WTC11 (cell line): Measurements from ENCODE around the gene TIMM13. TPM values are rescaled to one million over a fixed set of nuclear protein-coding genes. Genes with fewer than 3 reads are reported as not detected.

Source experiments
- ATAC-seq: fragments of 200-7000 bp; cut with Tn5 transposase; 2 replicates; pipeline ENCODE4 v1.10.0; 2021; ENCODE audit warnings: mild to moderate bottlenecking, moderate library complexity
- CTCF ChIA-PET: fragments of 300-600 bp; sonication (Branson Sonifier 250); formaldehyde crosslinking; loops from one replicate; lab custom pipeline; 2021; ENCODE audit warnings: antibody characterized with exemption; lab: Charles Lee
- POLR2A ChIA-PET: fragments of 350-600 bp; sonication (Branson Sonifier 250); formaldehyde crosslinking; loops from one replicate; lab custom pipeline; 2021; ENCODE audit warnings: antibody characterized with exemption; lab: Charles Lee
- DNase-seq: peaks from one replicate; pipeline ENCODE4 v3.0.0; 2021; ENCODE audit warnings: low spot score
- H3K27ac Mint-ChIP-seq: 2 replicates; pipeline ENCODE4 v1.8.0; 2021; ENCODE audit warnings: mixed read lengths
- H3K27me3 Mint-ChIP-seq: 2 replicates; pipeline ENCODE4 v1.8.0; 2021; ENCODE audit warnings: low read depth, mild to moderate bottlenecking, moderate library complexity, mixed read lengths
- H3K36me3 Mint-ChIP-seq: 2 replicates; pipeline ENCODE4 v1.8.0; 2021; ENCODE audit warnings: mixed read lengths
- H3K4me1 Mint-ChIP-seq: 2 replicates; pipeline ENCODE4 v1.8.0; 2022; ENCODE audit warnings: mixed read lengths
- H3K4me3 Mint-ChIP-seq: 2 replicates; pipeline ENCODE4 v1.8.0; 2021; ENCODE audit warnings: mild to moderate bottlenecking, moderate library complexity, mixed read lengths
- H3K9me3 Mint-ChIP-seq: 2 replicates; pipeline ENCODE4 v1.8.0; 2021; ENCODE audit warnings: mixed read lengths
- CREM ChIP-seq: sonication (generic); formaldehyde crosslinking; IDR thresholded peaks from 2 replicates; pipeline ENCODE4 v1.8.1; 2022; ENCODE audit warnings: mild to moderate bottlenecking, missing genetic modification reagents, moderate library complexity
- EMX1 ChIP-seq: fragments of 250-450 bp; sonication (Bioruptor Pico); IDR thresholded peaks from 2 replicates; pipeline ENCODE4 v1.8.0; 2021; ENCODE audit warnings: mild to moderate bottlenecking
- FOXJ3 ChIP-seq: sonication (generic); formaldehyde crosslinking; IDR thresholded peaks from 2 replicates; pipeline ENCODE4 v1.9.0; 2021; ENCODE audit warnings: missing genetic modification reagents, mild to moderate bottlenecking, borderline replicate concordance
- FOXK1 ChIP-seq: sonication (generic); formaldehyde crosslinking; IDR thresholded peaks from 2 replicates; pipeline ENCODE4 v1.8.0; 2022; ENCODE audit warnings: mild to moderate bottlenecking, moderate library complexity, missing genetic modification reagents
- FOXP1 ChIP-seq: sonication (generic); formaldehyde crosslinking; IDR thresholded peaks from 2 replicates; pipeline ENCODE4 v1.8.0; 2022; ENCODE audit warnings: missing genetic modification reagents, mild to moderate bottlenecking, moderate library complexity, borderline replicate concordance
- GABPB1 ChIP-seq: sonication (generic); formaldehyde crosslinking; IDR thresholded peaks from 2 replicates; pipeline ENCODE4 v1.8.1; 2023; ENCODE audit warnings: mild to moderate bottlenecking, missing genetic modification reagents
- GTF2I ChIP-seq: fragments of 250-450 bp; sonication (Bioruptor Pico); conservative IDR thresholded peaks from 2 replicates; pipeline ENCODE4 v1.4.0; 2021; ENCODE audit warnings: mild to moderate bottlenecking
- MYBL2 ChIP-seq: sonication (generic); formaldehyde crosslinking; IDR thresholded peaks from 2 replicates; pipeline ENCODE4 v1.8.1; 2023; ENCODE audit warnings: mild to moderate bottlenecking, moderate library complexity, missing genetic modification reagents
- NR1H2 ChIP-seq: sonication (generic); formaldehyde crosslinking; IDR thresholded peaks from 2 replicates; pipeline ENCODE4 v1.9.0; 2021; ENCODE audit warnings: mild to moderate bottlenecking, moderate library complexity, missing genetic modification reagents
- NR3C1 ChIP-seq: sonication (generic); formaldehyde crosslinking; conservative IDR thresholded peaks from 2 replicates; pipeline ENCODE4 v1.8.1; 2023; ENCODE audit warnings: low read depth, mild to moderate bottlenecking, missing genetic modification reagents
- SMAD4 ChIP-seq: sonication (generic); formaldehyde crosslinking; IDR thresholded peaks from 2 replicates; pipeline ENCODE4 v1.8.0; 2022; ENCODE audit warnings: mild to moderate bottlenecking, missing genetic modification reagents
- SP1 ChIP-seq: sonication (generic); formaldehyde crosslinking; conservative IDR thresholded peaks from 2 replicates; pipeline ENCODE4 v1.8.1; 2022; ENCODE audit warnings: missing genetic modification reagents
- TCF7 ChIP-seq: sonication (generic); formaldehyde crosslinking; IDR thresholded peaks from 2 replicates; pipeline ENCODE4 v1.8.0; 2022; ENCODE audit warnings: mild to moderate bottlenecking, low read depth, missing genetic modification reagents, moderate library complexity
- ZNF121 ChIP-seq: sonication (generic); formaldehyde crosslinking; IDR thresholded peaks from 2 replicates; pipeline ENCODE4 v1.8.0; 2023; ENCODE audit warnings: missing genetic modification reagents
- ZNF138 ChIP-seq: sonication (generic); formaldehyde crosslinking; conservative IDR thresholded peaks from 2 replicates; pipeline ENCODE4 v1.8.1; 2022; ENCODE audit warnings: mild to moderate bottlenecking, moderate library complexity, missing genetic modification reagents
- ZNF219 ChIP-seq: sonication (generic); formaldehyde crosslinking; IDR thresholded peaks from 2 replicates; pipeline ENCODE4 v1.8.0; 2023; ENCODE audit warnings: missing genetic modification reagents, mild to moderate bottlenecking, borderline replicate concordance
- ZNF263 ChIP-seq: sonication (generic); formaldehyde crosslinking; IDR thresholded peaks from 2 replicates; pipeline ENCODE4 v1.8.1; 2022; ENCODE audit warnings: low read depth, mild to moderate bottlenecking, moderate library complexity, missing genetic modification reagents
- total RNA-seq: library from RNA; stranded (reverse); gene quantifications from 3 replicates; pipeline ENCODE4 v1.2.3, GENCODE V29; 2021
- TF ChIP-seq, protein P1 (sequence below): fragments of 250-450 bp; sonication (Bioruptor Pico); conservative IDR thresholded peaks from 2 replicates; pipeline ENCODE4 v1.9.0; 2021; ENCODE audit warnings: mild to moderate bottlenecking
- TF ChIP-seq, protein P2 (sequence below): sonication (generic); formaldehyde crosslinking; IDR thresholded peaks from 2 replicates; pipeline ENCODE4 v1.8.1; 2023; ENCODE audit warnings: mild to moderate bottlenecking, moderate library complexity, missing genetic modification reagents
- TF ChIP-seq, protein P3 (sequence below): sonication (generic); formaldehyde crosslinking; IDR thresholded peaks from 2 replicates; pipeline ENCODE4 v1.8.0; 2022; ENCODE audit warnings: missing genetic modification reagents
- TF ChIP-seq, protein P4 (sequence below): sonication (generic); formaldehyde crosslinking; IDR thresholded peaks from 2 replicates; pipeline ENCODE4 v1.8.0; 2022; ENCODE audit warnings: mild to moderate bottlenecking, missing genetic modification reagents
- TF ChIP-seq, protein P5 (sequence below): sonication (generic); formaldehyde crosslinking; IDR thresholded peaks from 2 replicates; pipeline ENCODE4 v1.8.1; 2022; ENCODE audit warnings: low read depth, mild to moderate bottlenecking, moderate library complexity, missing genetic modification reagents, borderline replicate concordance

TIMM13 gene
- total RNA-seq, 1 experiment from 2014 or later, result 342 TPM

DNA sequence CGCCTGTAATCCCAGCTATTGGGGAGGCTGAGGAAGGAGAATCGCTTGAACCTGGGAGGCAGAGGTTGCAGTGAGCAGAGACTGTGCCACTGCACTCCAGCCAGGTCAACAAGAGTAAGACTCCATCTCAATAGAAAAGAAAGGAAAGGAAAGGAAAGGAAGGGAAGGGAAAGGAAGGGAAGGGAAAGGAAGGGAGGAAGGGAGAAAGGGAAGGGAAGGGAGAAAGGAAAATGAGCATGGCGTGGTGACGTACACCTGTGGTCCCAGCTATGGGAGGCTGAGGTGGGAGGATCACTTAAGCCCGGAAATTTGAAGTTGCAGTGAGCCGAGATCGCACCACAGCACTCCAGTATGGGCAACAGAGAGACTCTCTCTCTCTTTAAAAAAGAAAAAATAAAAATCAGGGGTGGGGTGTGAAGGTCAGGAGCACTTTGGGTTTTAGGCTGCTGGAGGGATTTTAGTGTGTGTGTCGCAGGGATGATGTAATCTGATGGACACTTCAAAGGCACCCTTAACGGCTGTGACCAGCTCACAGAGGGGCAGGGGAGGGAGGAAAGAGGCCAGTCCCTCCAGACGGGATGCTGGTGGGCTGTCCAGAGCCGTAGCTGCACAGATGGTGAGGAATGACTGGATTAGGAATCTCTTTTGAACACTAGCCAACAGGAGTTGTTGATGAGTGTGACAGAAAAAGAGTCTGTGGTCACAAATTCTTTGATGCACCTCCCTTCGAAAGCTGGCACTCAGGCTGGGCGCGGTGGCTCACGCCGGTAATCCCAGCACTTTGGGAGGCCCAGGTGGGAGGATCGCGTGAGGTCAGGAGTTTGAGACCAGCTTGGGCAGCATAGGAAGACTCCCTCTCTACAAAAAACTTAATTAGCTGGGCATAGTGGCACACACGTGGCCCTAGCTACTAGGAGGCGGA lies 39.8 kb downstream of the TIMM13 start:
- Mint-ChIP-seq H3K4me3 (no peak overlapping the region), H3K27ac (peak overlapping the region; percentile 65; the same call in 1 of the 2 replicates), H3K36me3 (no peaks in the 10 kb centered on the region), H3K4me1 (peaks cover 3% of the 10 kb centered on the region; the same call in 1 of the 2 replicates)
- no peak for DNase-seq
- TF ChIP-seq GABPB1 (CRISPR knock-in tag), result 0 out of 2 replicates have a peak, but pooled peaks have one; percentile 29
- TF ChIP-seq, protein P1, sequence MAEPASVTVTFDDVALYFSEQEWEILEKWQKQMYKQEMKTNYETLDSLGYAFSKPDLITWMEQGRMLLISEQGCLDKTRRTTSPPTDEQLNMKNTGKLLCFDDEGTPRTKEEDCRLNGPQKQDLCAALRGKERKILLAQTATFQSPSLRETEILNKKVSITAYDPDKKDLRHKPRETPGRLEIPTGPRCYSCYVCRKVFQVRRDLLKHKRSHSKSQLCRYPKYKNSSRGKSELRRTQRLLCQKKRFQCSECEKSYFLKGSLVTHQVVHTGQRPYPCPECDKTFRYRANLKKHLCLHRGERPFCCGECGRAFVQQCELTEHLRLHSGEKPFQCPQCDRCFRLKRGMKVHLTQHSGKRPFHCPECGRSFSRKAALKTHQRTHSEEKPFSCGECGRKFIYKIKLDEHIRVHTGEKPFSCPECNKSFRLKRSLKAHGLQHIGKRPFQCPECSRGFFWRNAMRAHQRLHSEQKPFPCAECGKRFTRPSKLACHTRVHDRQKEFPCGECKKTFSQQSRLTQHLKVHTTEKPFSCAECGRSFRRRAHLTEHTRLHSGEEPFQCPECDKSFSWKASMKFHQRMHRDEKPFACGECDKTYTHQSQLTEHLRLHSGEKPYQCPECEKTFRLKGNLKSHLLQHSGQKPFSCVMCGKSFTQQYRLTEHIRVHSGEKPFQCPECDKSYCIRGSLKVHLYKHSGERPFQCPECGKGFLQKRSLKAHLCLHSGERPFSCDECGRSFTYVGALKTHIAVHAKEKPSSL (CRISPR knock-in tag), result no peak
- TF ChIP-seq, all 79 proteins: peak for 1
- ChIA-PET CTCF (interaction anchor here (1.0 to 1.3 kb wide), 2 partner anchors 20 to 97 kb away, joined by 3 to 4 read pairs; no protein-coding TSS in a partner anchor), POLR2A (interaction anchor here (1.5 kb wide), 1 partner anchor 38 kb away, joined by 3 read pairs; no protein-coding TSS in a partner anchor)
- no peak for ATAC-seq
- Mint-ChIP-seq H3K27me3 (peaks cover 9% of the 10 kb centered on the region), H3K9me3 (peaks cover 6% of the 10 kb centered on the region)

DNA sequence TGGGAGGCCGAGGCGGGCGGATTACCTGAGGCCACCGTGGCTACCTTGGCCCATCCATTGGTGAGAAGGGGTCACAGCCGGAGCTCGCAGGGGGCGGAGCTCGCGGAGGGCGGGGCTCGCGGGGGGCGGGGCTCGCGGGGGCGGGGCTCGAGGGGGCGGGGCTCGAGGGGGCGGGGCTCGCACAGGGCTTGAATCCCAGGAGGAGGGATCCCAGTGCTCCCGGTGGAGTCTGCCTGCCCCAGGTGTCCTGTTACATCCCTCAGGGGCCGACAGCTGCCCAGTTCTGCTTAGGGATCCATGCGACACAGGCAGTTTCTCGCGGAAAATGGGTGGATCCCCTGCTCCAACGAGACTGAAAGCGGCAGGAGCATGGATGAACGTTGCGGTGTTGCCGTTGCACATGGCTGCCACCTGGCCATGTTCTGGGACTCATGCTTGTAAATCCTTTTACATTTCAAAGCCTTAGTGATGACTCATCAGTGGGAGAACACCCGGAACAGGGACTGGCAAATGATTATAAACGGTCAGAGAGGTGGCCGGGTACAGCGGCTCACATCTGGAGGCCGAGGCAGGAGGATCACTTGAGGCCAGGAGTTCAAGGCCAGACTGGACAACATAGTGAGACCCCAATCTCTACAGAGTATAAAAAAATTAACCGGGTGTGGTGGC lies 42.2 kb downstream of the TIMM13 start:
- peak overlapping the region; percentile 48 for H3K4me3 Mint-ChIP-seq
- peak overlapping the region; percentile 80 for H3K27ac Mint-ChIP-seq
- DNase-seq (peak; percentile 84), ATAC-seq (peak; percentile 94)
- H3K9me3 Mint-ChIP-seq, result peaks cover 16% of the 10 kb centered on the region
- no peaks in the 10 kb centered on the region for H3K36me3 Mint-ChIP-seq
- POLR2A ChIA-PET, result interaction anchor here (0.9 kb wide), 1 partner anchor 91 kb away, joined by 3 read pairs; the partner anchor contains the start of gene GADD45B
- H3K27me3 Mint-ChIP-seq, result peaks cover 9% of the 10 kb centered on the region
- CTCF ChIA-PET, result interaction anchor here (0.6 to 1.8 kb wide), 10 partner anchors 11 to 364 kb away, joined by 3 to 10 read pairs (median 4); no protein-coding TSS in a partner anchor
- H3K4me1 Mint-ChIP-seq, result peaks cover 3% of the 10 kb centered on the region; the same call in 1 of the 2 replicates
- TF ChIP-seq GTF2I (CRISPR knock-in tag), result peak; percentile 92
- TF ChIP-seq FOXK1 (CRISPR knock-in tag), result 0 out of 2 replicates have a peak, but pooled peaks have one; percentile 31
- TF ChIP-seq NR1H2 (CRISPR knock-in tag), result no peak
- TF ChIP-seq SMAD4, result no peak
- no peak for TF ChIP-seq ZNF138 (CRISPR knock-in tag)
- TF ChIP-seq FOXP1, result no peak
- TF ChIP-seq FOXJ3 (CRISPR knock-in tag), result no peak
- TF ChIP-seq GABPB1 (CRISPR knock-in tag), result peak; percentile 21; the same call in 1 of the 2 replicates
- no peak for TF ChIP-seq CREM (CRISPR knock-in tag)
- TF ChIP-seq SP1, result peak; percentile 65
- TF ChIP-seq, protein P2, sequence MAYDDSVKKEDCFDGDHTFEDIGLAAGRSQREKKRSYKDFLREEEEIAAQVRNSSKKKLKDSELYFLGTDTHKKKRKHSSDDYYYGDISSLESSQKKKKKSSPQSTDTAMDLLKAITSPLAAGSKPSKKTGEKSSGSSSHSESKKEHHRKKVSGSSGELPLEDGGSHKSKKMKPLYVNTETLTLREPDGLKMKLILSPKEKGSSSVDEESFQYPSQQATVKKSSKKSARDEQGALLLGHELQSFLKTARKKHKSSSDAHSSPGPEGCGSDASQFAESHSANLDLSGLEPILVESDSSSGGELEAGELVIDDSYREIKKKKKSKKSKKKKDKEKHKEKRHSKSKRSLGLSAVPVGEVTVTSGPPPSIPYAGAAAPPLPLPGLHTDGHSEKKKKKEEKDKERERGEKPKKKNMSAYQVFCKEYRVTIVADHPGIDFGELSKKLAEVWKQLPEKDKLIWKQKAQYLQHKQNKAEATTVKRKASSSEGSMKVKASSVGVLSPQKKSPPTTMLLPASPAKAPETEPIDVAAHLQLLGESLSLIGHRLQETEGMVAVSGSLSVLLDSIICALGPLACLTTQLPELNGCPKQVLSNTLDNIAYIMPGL (CRISPR knock-in tag), result no peak
- no peak for TF ChIP-seq TCF7
- TF ChIP-seq, protein P3, sequence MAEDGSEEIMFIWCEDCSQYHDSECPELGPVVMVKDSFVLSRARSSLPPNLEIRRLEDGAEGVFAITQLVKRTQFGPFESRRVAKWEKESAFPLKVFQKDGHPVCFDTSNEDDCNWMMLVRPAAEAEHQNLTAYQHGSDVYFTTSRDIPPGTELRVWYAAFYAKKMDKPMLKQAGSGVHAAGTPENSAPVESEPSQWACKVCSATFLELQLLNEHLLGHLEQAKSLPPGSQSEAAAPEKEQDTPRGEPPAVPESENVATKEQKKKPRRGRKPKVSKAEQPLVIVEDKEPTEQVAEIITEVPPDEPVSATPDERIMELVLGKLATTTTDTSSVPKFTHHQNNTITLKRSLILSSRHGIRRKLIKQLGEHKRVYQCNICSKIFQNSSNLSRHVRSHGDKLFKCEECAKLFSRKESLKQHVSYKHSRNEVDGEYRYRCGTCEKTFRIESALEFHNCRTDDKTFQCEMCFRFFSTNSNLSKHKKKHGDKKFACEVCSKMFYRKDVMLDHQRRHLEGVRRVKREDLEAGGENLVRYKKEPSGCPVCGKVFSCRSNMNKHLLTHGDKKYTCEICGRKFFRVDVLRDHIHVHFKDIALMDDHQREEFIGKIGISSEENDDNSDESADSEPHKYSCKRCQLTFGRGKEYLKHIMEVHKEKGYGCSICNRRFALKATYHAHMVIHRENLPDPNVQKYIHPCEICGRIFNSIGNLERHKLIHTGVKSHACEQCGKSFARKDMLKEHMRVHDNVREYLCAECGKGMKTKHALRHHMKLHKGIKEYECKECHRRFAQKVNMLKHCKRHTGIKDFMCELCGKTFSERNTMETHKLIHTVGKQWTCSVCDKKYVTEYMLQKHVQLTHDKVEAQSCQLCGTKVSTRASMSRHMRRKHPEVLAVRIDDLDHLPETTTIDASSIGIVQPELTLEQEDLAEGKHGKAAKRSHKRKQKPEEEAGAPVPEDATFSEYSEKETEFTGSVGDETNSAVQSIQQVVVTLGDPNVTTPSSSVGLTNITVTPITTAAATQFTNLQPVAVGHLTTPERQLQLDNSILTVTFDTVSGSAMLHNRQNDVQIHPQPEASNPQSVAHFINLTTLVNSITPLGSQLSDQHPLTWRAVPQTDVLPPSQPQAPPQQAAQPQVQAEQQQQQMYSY, result no peak
- no peak for TF ChIP-seq EMX1 (CRISPR knock-in tag)
- TF ChIP-seq, protein P4, sequence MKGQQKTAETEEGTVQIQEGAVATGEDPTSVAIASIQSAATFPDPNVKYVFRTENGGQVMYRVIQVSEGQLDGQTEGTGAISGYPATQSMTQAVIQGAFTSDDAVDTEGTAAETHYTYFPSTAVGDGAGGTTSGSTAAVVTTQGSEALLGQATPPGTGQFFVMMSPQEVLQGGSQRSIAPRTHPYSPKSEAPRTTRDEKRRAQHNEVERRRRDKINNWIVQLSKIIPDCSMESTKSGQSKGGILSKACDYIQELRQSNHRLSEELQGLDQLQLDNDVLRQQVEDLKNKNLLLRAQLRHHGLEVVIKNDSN, result no peak
- TF ChIP-seq ZNF121 (CRISPR knock-in tag), result peak; percentile 89
- no peak for TF ChIP-seq ZNF219
- no peak; the same call in 1 of the 2 replicates for TF ChIP-seq ZNF263 (CRISPR knock-in tag)
- TF ChIP-seq, protein P5, sequence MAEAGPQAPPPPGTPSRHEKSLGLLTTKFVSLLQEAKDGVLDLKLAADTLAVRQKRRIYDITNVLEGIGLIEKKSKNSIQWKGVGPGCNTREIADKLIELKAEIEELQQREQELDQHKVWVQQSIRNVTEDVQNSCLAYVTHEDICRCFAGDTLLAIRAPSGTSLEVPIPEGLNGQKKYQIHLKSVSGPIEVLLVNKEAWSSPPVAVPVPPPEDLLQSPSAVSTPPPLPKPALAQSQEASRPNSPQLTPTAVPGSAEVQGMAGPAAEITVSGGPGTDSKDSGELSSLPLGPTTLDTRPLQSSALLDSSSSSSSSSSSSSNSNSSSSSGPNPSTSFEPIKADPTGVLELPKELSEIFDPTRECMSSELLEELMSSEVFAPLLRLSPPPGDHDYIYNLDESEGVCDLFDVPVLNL (CRISPR knock-in tag), result no peak
- no peak for TF ChIP-seq MYBL2 (CRISPR knock-in tag)
- TF ChIP-seq NR3C1 (CRISPR knock-in tag), result no peak
